ENCODE results near the gene PAWR.
A peak's percentile ranks its signal among the peaks of the same experiment; 100 is the strongest.
"Not testable (repeated sequence)": the region's sequence is repeated elsewhere in the genome, so short reads cannot be mapped to it uniquely, and the experiment has no call there.

PAWR gene

GRCh38 chr12:79643821-79644220, 46.9 kb downstream of the PAWR start:
- no peak overlapping the region for H3K4me3 Mint-ChIP-seq
- H3K27me3 Mint-ChIP-seq (ENCODE audit: low read depth) = no peaks in the 10 kb centered on the region
- H3K9me3 Mint-ChIP-seq = no peaks in the 10 kb centered on the region
- peaks cover 9% of the 10 kb centered on the region for H3K4me1 Mint-ChIP-seq
- no peak overlapping the region for H3K27ac Mint-ChIP-seq
- H3K36me3 Mint-ChIP-seq (ENCODE audit: low read depth) = peaks cover 7% of the 10 kb centered on the region
- no peak for TF ChIP-seq CTCF (IDR thresholded peaks at IDR 0.05; ENCODE audit: unreplicated experiment in 3 of 3)

GRCh38 chr12:79638490-79638889, 52.3 kb downstream of the PAWR start:
- Mint-ChIP-seq H3K36me3 (ENCODE audit: low read depth) (no peaks in the 10 kb centered on the region), H3K27me3 (ENCODE audit: low read depth) (no peaks in the 10 kb centered on the region), H3K4me3 (no peak overlapping the region), H3K9me3 (no peaks in the 10 kb centered on the region), H3K4me1 (no peaks in the 10 kb centered on the region), H3K27ac (no peak overlapping the region)
- no peak for TF ChIP-seq CTCF (IDR thresholded peaks at IDR 0.05; ENCODE audit: unreplicated experiment in 3 of 3)

GRCh38 chr12:79637093-79637492, 53.7 kb downstream of the PAWR start:
- Mint-ChIP-seq H3K27me3 (ENCODE audit: low read depth) (no peaks in the 10 kb centered on the region), H3K4me1 (no peaks in the 10 kb centered on the region), H3K9me3 (no peaks in the 10 kb centered on the region), H3K4me3 (no peak overlapping the region), H3K27ac (peak overlapping the region in 1 of 3 experiments; percentile 15), H3K36me3 (ENCODE audit: low read depth) (no peaks in the 10 kb centered on the region)
- no peak for TF ChIP-seq CTCF (IDR thresholded peaks at IDR 0.05; ENCODE audit: unreplicated experiment in 3 of 3)

- no peaks in the 10 kb centered on the region for H3K4me1 Mint-ChIP-seq
- H3K4me3 Mint-ChIP-seq = no peak overlapping the region
- H3K27me3 Mint-ChIP-seq (ENCODE audit: low read depth) = no peaks in the 10 kb centered on the region
- H3K9me3 Mint-ChIP-seq = no peaks in the 10 kb centered on the region
- no peak overlapping the region for H3K27ac Mint-ChIP-seq
- H3K36me3 Mint-ChIP-seq (ENCODE audit: low read depth) = peaks cover 3% of the 10 kb centered on the region
- no peak for TF ChIP-seq CTCF (IDR thresholded peaks at IDR 0.05; ENCODE audit: unreplicated experiment in 3 of 3)
These were observed 55.1 kb downstream of the PAWR start for GRCh38 chr12:79635676-79636075.

GRCh38 chr12:79634957-79635471, 55.8 kb downstream of the PAWR start:
- peaks cover 3% of the 10 kb centered on the region for H3K36me3 Mint-ChIP-seq (ENCODE audit: low read depth)
- no peaks in the 10 kb centered on the region for H3K9me3 Mint-ChIP-seq
- H3K4me1 Mint-ChIP-seq = no peaks in the 10 kb centered on the region
- peak overlapping the region in 1 of 3 experiments; percentile 9 for H3K27ac Mint-ChIP-seq
- no peak overlapping the region for H3K4me3 Mint-ChIP-seq
- H3K27me3 Mint-ChIP-seq (ENCODE audit: low read depth) = no peaks in the 10 kb centered on the region
- TF ChIP-seq CTCF (IDR thresholded peaks at IDR 0.05; ENCODE audit: unreplicated experiment in 3 of 3) = no peak

GRCh38 chr12:79629561-79629960, 61.2 kb downstream of the PAWR start:
- H3K4me1 Mint-ChIP-seq = no peaks in the 10 kb centered on the region
- no peak for TF ChIP-seq CTCF (IDR thresholded peaks at IDR 0.05; ENCODE audit: unreplicated experiment in 3 of 3)
- peaks cover 12% of the 10 kb centered on the region for H3K36me3 Mint-ChIP-seq (ENCODE audit: low read depth)
- peaks cover 10% of the 10 kb centered on the region for H3K9me3 Mint-ChIP-seq
- H3K27me3 Mint-ChIP-seq (ENCODE audit: low read depth) = no peaks in the 10 kb centered on the region
- no peak overlapping the region for H3K27ac Mint-ChIP-seq
- H3K4me3 Mint-ChIP-seq = no peak overlapping the region

- peaks cover 12% of the 10 kb centered on the region for H3K36me3 Mint-ChIP-seq (ENCODE audit: low read depth)
- H3K27ac Mint-ChIP-seq; H3K9me3 Mint-ChIP-seq; H3K27me3 Mint-ChIP-seq (ENCODE audit: low read depth); H3K4me3 Mint-ChIP-seq; H3K4me1 Mint-ChIP-seq: not testable (repeated sequence)
These were observed 64.0 kb downstream of the PAWR start for GRCh38 chr12:79626735-79627134.

Measured in nephron (organoid).